ENCODE data around the gene MYB. TPM values are rescaled to one million over a fixed set of nuclear protein-coding genes. Genes with fewer than 3 reads are reported as not detected.

Gene MYB
- total RNA-seq, 1 experiment from 2014 or later: 8.3 TPM

GRCh38 chr6:135179372-135179771, 1.7 kb upstream of the MYB start:
- no peaks in the 10 kb centered on the region for H3K9me3 ChIP-seq (ENCODE audit: low read depth, low read length, poor library complexity, severe bottlenecking)
- BruUV-seq (replicated peaks): no TSS peak
- TF ChIP-seq EZH2 (IDR thresholded peaks at IDR 0.05; ENCODE audit: borderline replicate concordance, low read depth, low read length, poor library complexity, severe bottlenecking): no peak
- TF ChIP-seq CTCF (conservative IDR thresholded peaks at IDR 0.05; ENCODE audit: low read depth, low read length): no peak
- DNase-seq (ENCODE audit: low spot score): no peak
- H3K4me1 ChIP-seq (ENCODE audit: insufficient read depth, low read length, poor library complexity, severe bottlenecking): no peaks in the 10 kb centered on the region
- no peak overlapping the region for H3K27ac ChIP-seq (ENCODE audit: low read depth, low read length, poor library complexity, severe bottlenecking)
- no peak overlapping the region for H3K4me3 ChIP-seq (ENCODE audit: low read depth, low read length, poor library complexity, severe bottlenecking)
- intact Hi-C loops (cut with micrococcal nuclease; ENCODE audit: unreplicated experiment): no loop called here
- ChIA-PET CTCF (no interaction called here), POLR2A (ENCODE audit: low non-redundant PET) (interaction anchor here (0.6 kb wide), 1 partner anchor 320 kb away, joined by 4 read pairs; no protein-coding TSS in a partner anchor)
- no peaks in the 10 kb centered on the region for H3K36me3 ChIP-seq (ENCODE audit: insufficient read depth, low read length, poor library complexity, severe bottlenecking)
- no peaks in the 10 kb centered on the region for H3K27me3 ChIP-seq (replicated peaks; ENCODE audit: insufficient read depth, low read depth, low read length, poor library complexity)

DNA sequence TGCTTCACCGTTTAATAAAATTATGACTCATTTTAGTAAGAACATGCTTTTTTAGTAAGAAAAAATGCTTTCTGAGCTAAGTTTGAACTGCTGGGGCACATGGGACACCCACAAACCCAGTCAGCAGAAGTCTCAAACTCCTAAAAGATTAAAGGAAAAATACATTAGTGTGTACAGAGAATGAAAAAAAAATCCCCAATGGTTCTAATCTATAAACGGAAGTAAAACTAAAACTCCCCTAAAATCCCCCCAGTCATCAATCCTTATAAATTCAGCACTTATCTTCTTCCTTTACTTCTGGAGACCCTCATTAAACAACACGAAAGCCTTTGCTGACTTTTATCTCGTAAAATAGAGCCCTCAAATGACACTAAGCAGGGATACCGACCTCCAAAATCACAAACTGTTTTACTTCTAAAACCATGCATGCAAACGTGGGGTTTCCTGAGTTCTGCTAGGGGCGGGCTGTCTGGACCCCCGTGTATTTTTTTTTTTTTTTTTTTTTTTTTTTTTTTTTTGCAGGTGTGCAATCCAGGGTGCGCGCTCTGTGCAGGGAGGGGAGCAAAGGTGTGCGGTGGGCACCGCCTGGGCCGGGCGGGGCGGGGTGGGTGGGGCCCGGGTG, 1.1 kb upstream of the MYB start:
- Histone ChIP-seq H3K36me3 (ENCODE audit: insufficient read depth, low read length, poor library complexity, severe bottlenecking) (no peaks in the 10 kb centered on the region), H3K27me3 (replicated peaks; ENCODE audit: insufficient read depth, low read depth, low read length, poor library complexity) (no peaks in the 10 kb centered on the region), H3K4me1 (ENCODE audit: insufficient read depth, low read length, poor library complexity, severe bottlenecking) (no peaks in the 10 kb centered on the region), H3K27ac (ENCODE audit: low read depth, low read length, poor library complexity, severe bottlenecking) (no peak overlapping the region), H3K9me3 (ENCODE audit: low read depth, low read length, poor library complexity, severe bottlenecking) (no peaks in the 10 kb centered on the region), H3K4me3 (ENCODE audit: low read depth, low read length, poor library complexity, severe bottlenecking) (peak overlapping the region; percentile 57)
- no TSS peak for BruUV-seq (replicated peaks)
- no peak for TF ChIP-seq CTCF (conservative IDR thresholded peaks at IDR 0.05; ENCODE audit: low read depth, low read length)
- no peak for TF ChIP-seq EZH2 (IDR thresholded peaks at IDR 0.05; ENCODE audit: borderline replicate concordance, low read depth, low read length, poor library complexity, severe bottlenecking)
- POLR2A ChIA-PET (ENCODE audit: low non-redundant PET): interaction anchor here (0.6 kb wide), 1 partner anchor 319 kb away, joined by 4 read pairs; no protein-coding TSS in a partner anchor
- CTCF ChIA-PET: no interaction called here
- DNase-seq (ENCODE audit: low spot score): no peak
- intact Hi-C loops (cut with micrococcal nuclease; ENCODE audit: unreplicated experiment): no loop called here

- ChIA-PET POLR2A (ENCODE audit: low non-redundant PET) (interaction anchor here (0.6 kb wide), 1 partner anchor 530 kb away, joined by 3 read pairs; no protein-coding TSS in a partner anchor), CTCF (no interaction called here)
- Histone ChIP-seq H3K27ac (ENCODE audit: low read depth, low read length, poor library complexity, severe bottlenecking) (no peak overlapping the region), H3K4me3 (ENCODE audit: low read depth, low read length, poor library complexity, severe bottlenecking) (peak overlapping the region; percentile 57), H3K36me3 (ENCODE audit: insufficient read depth, low read length, poor library complexity, severe bottlenecking) (peaks cover 3% of the 10 kb centered on the region), H3K27me3 (replicated peaks; ENCODE audit: insufficient read depth, low read depth, low read length, poor library complexity) (no peaks in the 10 kb centered on the region), H3K4me1 (ENCODE audit: insufficient read depth, low read length, poor library complexity, severe bottlenecking) (no peaks in the 10 kb centered on the region), H3K9me3 (ENCODE audit: low read depth, low read length, poor library complexity, severe bottlenecking) (no peaks in the 10 kb centered on the region)
- intact Hi-C loops (cut with micrococcal nuclease; ENCODE audit: unreplicated experiment): no loop called here
- DNase-seq (ENCODE audit: low spot score): peak; percentile 46
- TF ChIP-seq EZH2 (IDR thresholded peaks at IDR 0.05; ENCODE audit: borderline replicate concordance, low read depth, low read length, poor library complexity, severe bottlenecking) (no peak), CTCF (conservative IDR thresholded peaks at IDR 0.05; ENCODE audit: low read depth, low read length) (no peak)
- BruUV-seq (replicated peaks): TSS peak; percentile 29
These were observed 394 bp downstream of the MYB start for GRCh38 chr6:135181333-135182070.
